Measurements from ENCODE around the gene FNIP1. TPM values are rescaled to one million over a fixed set of nuclear protein-coding genes. Genes with fewer than 3 reads are reported as not detected.
A peak's percentile ranks its signal among the peaks of the same experiment; 100 is the strongest.

Gene FNIP1
- total and polyA plus RNA-seq, 2 of the 13 experiments (the other 11 are each of a cell fraction or from before 2014, with no cell fraction given), result 10.9 to 29.3 TPM

GRCh38 chr5:131634996-131635683 is 161.7 kb downstream of the FNIP1 start, which contains the start of gene RAPGEF6 (continued):
- 0 out of 2 replicates have a peak, but pooled peaks have one; percentile 55 for TF ChIP-seq ZSCAN31 (CRISPR knock-in tag; IDR thresholded peaks at IDR 0.05; ENCODE audit: low read depth)
- TF ChIP-seq EHMT2 (IDR thresholded peaks at IDR 0.05; ENCODE audit: borderline replicate concordance, low read depth, low read length), result no peak
- TF ChIP-seq HOXA5 (CRISPR knock-in tag; IDR thresholded peaks at IDR 0.05), result no peak
- no peak for TF ChIP-seq ZEB1 (IDR thresholded peaks at IDR 0.05; ENCODE audit: insufficient replicate concordance, low read depth)
- peak; percentile 60; the same call in 1 of the 2 replicates for TF ChIP-seq ZNF224 (CRISPR knock-in tag; IDR thresholded peaks at IDR 0.05)
- peak; percentile 46; the same call in 1 of the 2 replicates for TF ChIP-seq ZNF691 (CRISPR knock-in tag; IDR thresholded peaks at IDR 0.05; ENCODE audit: borderline replicate concordance, low read depth)
- no peak for TF ChIP-seq ZNF776 (CRISPR knock-in tag; IDR thresholded peaks at IDR 0.05)
- TF ChIP-seq ZNF317 (CRISPR knock-in tag; IDR thresholded peaks at IDR 0.05), result no peak; the same call in 1 of the 2 replicates
- TF ChIP-seq PAXIP1 (CRISPR knock-in tag; conservative IDR thresholded peaks at IDR 0.05), result no peak; the same call in 1 of the 2 replicates
- TF ChIP-seq GLMP (CRISPR knock-in tag; IDR thresholded peaks at IDR 0.05; ENCODE audit: borderline replicate concordance), result no peak
- TF ChIP-seq ZBTB8A (CRISPR knock-in tag; IDR thresholded peaks at IDR 0.05; ENCODE audit: borderline replicate concordance, low read depth), result no peak
- TF ChIP-seq ZNF879 (CRISPR knock-in tag; IDR thresholded peaks at IDR 0.05), result peak; percentile 64; the same call in 1 of the 2 replicates
- peak; percentile 98 for TF ChIP-seq STAT6 (CRISPR knock-in tag; IDR thresholded peaks at IDR 0.05; ENCODE audit: borderline replicate concordance)
- TF ChIP-seq ZNF3 (CRISPR knock-in tag; IDR thresholded peaks at IDR 0.05), result no peak
- TF ChIP-seq PITX1 (CRISPR knock-in tag; IDR thresholded peaks at IDR 0.05), result 0 out of 2 replicates have a peak, but pooled peaks have one; percentile 8
- no peak for TF ChIP-seq FOXA1 (IDR thresholded peaks at IDR 0.05)
- TF ChIP-seq FOXA1 (CRISPR knock-in tag; IDR thresholded peaks at IDR 0.05), result no peak; the same call in 1 of the 2 replicates
- TF ChIP-seq GTF3A (CRISPR knock-in tag; conservative IDR thresholded peaks at IDR 0.05), result 0 out of 2 replicates have a peak, but pooled peaks have one; percentile 61
- no peak for TF ChIP-seq ZNF781 (CRISPR knock-in tag; IDR thresholded peaks at IDR 0.05; ENCODE audit: borderline replicate concordance, not compliant biosample characterization)
- no peak for TF ChIP-seq ZNF75D (CRISPR knock-in tag; IDR thresholded peaks at IDR 0.05; ENCODE audit: borderline replicate concordance)
- TF ChIP-seq JUN (CRISPR knock-in tag; IDR thresholded peaks at IDR 0.05), result peak; percentile 2; the same call in 1 of the 2 replicates

Data from HepG2 (cell line).